Natural killer cell (primary cell): ENCODE data around the gene TMEM221. TPM values are rescaled to one million over a fixed set of nuclear protein-coding genes. Genes with fewer than 3 reads are reported as not detected.

Source experiments
- ATAC-seq, 3 donors: fragments of 150-1000 bp in 2 of 3; fragments of 200-7000 bp in 1 of 3; cut with Tn5 transposase; 1 replicate in 1 of 3; 2 replicates in 2 of 3; pipeline ENCODE4 v1.10.0; 2021; ENCODE audit warnings: mild to moderate bottlenecking in 2 of 3, moderate library complexity in 2 of 3
- DNase-seq, 2 donors: peaks; one replicate each; pipeline versions ENCODE4 v3.0.0 to v3.0.0-alpha.2; 2013 to 2021; ENCODE audit warnings: mixed read lengths in 1 of 2
- H3K27ac ChIP-seq: one replicate; pipeline ENCODE4 v1.5.1; 2013; ENCODE audit warnings: mild to moderate bottlenecking, low read length
- H3K27me3 ChIP-seq: one replicate; pipeline ENCODE4 v1.6.1; 2013; ENCODE audit warnings: low read length; ENCODE audit not compliant: control insufficient read depth, insufficient read depth
- H3K36me3 ChIP-seq: one replicate; pipeline ENCODE4 v1.6.1; 2013; ENCODE audit warnings: low read length; ENCODE audit not compliant: control insufficient read depth, insufficient read depth
- H3K4me1 ChIP-seq: one replicate; pipeline ENCODE4 v1.6.1; 2013; ENCODE audit warnings: low read length; ENCODE audit not compliant: control insufficient read depth, insufficient read depth
- H3K4me3 ChIP-seq: one replicate; pipeline ENCODE4 v1.5.1; 2013; ENCODE audit warnings: low read length
- H3K9me3 ChIP-seq: one replicate; pipeline ENCODE4 v1.6.1; 2013; ENCODE audit warnings: low read length; ENCODE audit not compliant: control insufficient read depth, insufficient read depth
- H3K27ac Mint-ChIP-seq, 2 donors: one replicate each; pipeline ENCODE4 v1.8.0; 2022; ENCODE audit warnings: mild to moderate bottlenecking in 2 of 2, mixed read lengths in 2 of 2, moderate library complexity in 1 of 2
- H3K27me3 Mint-ChIP-seq, 2 donors: one replicate each; pipeline ENCODE4 v1.8.0; 2022; ENCODE audit warnings: low read depth in 2 of 2, mixed read lengths in 2 of 2
- H3K36me3 Mint-ChIP-seq: one replicate; pipeline ENCODE4 v1.8.0; 2022; ENCODE audit warnings: mixed read lengths
- H3K4me1 Mint-ChIP-seq, 2 donors: one replicate each; pipeline ENCODE4 v1.8.0; 2022; ENCODE audit warnings: mixed read lengths in 2 of 2
- H3K4me3 Mint-ChIP-seq: one replicate; pipeline ENCODE4 v1.8.0; 2022; ENCODE audit warnings: mild to moderate bottlenecking, moderate library complexity, mixed read lengths
- H3K9me3 Mint-ChIP-seq, 2 donors: one replicate each; pipeline ENCODE4 v1.8.0; 2022; ENCODE audit warnings: mixed read lengths in 2 of 2
- CTCF ChIP-seq: fragments of 200-600 bp; IDR thresholded peaks from one replicate; pipeline ENCODE4 v1.8.0; 2022; ENCODE audit warnings: antibody characterized with exemption
- WGBS: methylation state at CpG from one replicate; pipeline ENCODE4 v1.1.7; 2013; ENCODE audit warnings: missing lambda C conversion rate; ENCODE audit not compliant: insufficient coverage; 5-methylcytosine and 5-hydroxymethylcytosine counted together
- intact Hi-C: fragments of 100-400 bp; cut with micrococcal nuclease; formaldehyde crosslinking; loops from one replicate; pipeline ENCODE4 v1.14.2; 2022
- total RNA-seq, 4 donors: library from RNA; stranded (reverse); fragments of 120-200 nt in 1 of 4; gene quantifications; one replicate each; pipeline versions ENCODE4 v1.2.3 to v1.2.4, GENCODE V29; 2013 to 2022

Gene TMEM221
- total RNA-seq, 3 donors from 2014 or later (not counting 1 experiment from before 2014, with no cell fraction given) = not detected

DNA sequence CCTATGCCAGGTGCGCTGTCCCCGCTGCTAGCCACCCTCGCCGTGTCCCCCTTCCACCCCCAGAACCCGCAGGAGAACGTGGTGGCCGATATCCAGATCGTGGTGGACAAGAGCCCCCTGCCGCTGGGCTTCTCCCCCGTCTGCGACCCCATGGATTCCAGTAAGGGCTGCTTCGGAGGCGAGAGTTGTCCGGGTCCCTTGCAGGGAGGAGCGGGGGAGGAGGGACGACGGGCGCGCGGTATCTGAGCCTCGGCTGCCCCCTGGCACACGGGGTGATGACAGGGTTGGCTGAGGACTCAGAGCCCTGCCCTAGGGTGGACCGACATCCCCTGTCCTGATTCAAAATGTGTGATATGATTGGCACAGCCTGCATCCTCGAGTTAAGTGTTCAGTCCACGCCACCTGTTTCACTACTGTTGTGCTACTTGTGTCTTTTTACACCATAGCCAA is 28.0 kb downstream of the TMEM221 start:
- Histone ChIP-seq H3K9me3 (no peaks in the 10 kb centered on the region), H3K4me1 (peaks cover 20% of the 10 kb centered on the region), H3K36me3 (no peaks in the 10 kb centered on the region), H3K4me3 (peak overlapping the region; percentile 77), H3K27ac (peak overlapping the region; percentile 13), H3K27me3 (no peaks in the 10 kb centered on the region)
- H3K4me3 Mint-ChIP-seq = peak overlapping the region; percentile 97
- H3K27ac Mint-ChIP-seq = peak overlapping the region in 1 of 2 donors; percentile 91
- H3K36me3 Mint-ChIP-seq = no peaks in the 10 kb centered on the region
- DNase-seq = peak in 1 of 2 donors; percentile 53
- intact Hi-C loops = no loop called here
- H3K9me3 Mint-ChIP-seq = no peaks in the 10 kb centered on the region
- peaks cover 8 to 26% of the 10 kb centered on the region in 2 donors for H3K4me1 Mint-ChIP-seq
- ATAC-seq = peak in 1 of 3 donors; percentile 21
- H3K27me3 Mint-ChIP-seq = no peaks in the 10 kb centered on the region
- 6% methylated on average over 25 of the region's 25 CpGs for WGBS
- TF ChIP-seq CTCF = no peak

GRCh38 chr19:17419621-17420474 is 28.6 kb downstream of the TMEM221 start, which contains the start of gene MVB12A:
Gene MVB12A, plus strand, starts transcription at chr19:17420047. Its CDS starts 89 bp downstream, at chr19:17420136.
- H3K36me3 ChIP-seq = no peaks in the 10 kb centered on the region
- peaks cover 18% of the 10 kb centered on the region for H3K4me1 ChIP-seq
- no peak for TF ChIP-seq CTCF
- H3K9me3 ChIP-seq = no peaks in the 10 kb centered on the region
- DNase-seq (peak; percentile 91 to 100), ATAC-seq (peak; percentile 97 to 99 (median 98))
- H3K4me3 ChIP-seq = peak within 1 kb of the TSS; percentile 77
- H3K27me3 Mint-ChIP-seq = no peaks in the 10 kb centered on the region
- peaks cover 8 to 22% of the 10 kb centered on the region in 2 donors for H3K4me1 Mint-ChIP-seq
- peak within 1 kb of the TSS; percentile 52 for H3K27ac ChIP-seq
- H3K4me3 Mint-ChIP-seq = peak within 1 kb of the TSS; percentile 97
- intact Hi-C loops = no loop called here
- no peaks in the 10 kb centered on the region for H3K27me3 ChIP-seq
- H3K27ac Mint-ChIP-seq = peak within 1 kb of the TSS; percentile 91 to 95
- H3K36me3 Mint-ChIP-seq = no peaks in the 10 kb centered on the region
- H3K9me3 Mint-ChIP-seq = no peaks in the 10 kb centered on the region
- WGBS = under 1% methylated on average over 85 of the region's 85 CpGs

- no peaks in the 10 kb centered on the region for H3K9me3 Mint-ChIP-seq
- H3K36me3 ChIP-seq = peaks cover 3% of the 10 kb centered on the region
- H3K4me3 Mint-ChIP-seq = peak overlapping the region; percentile 97
- ATAC-seq (no peak), DNase-seq (no peak)
- peak overlapping the region; percentile 52 for H3K27ac ChIP-seq
- no peaks in the 10 kb centered on the region for H3K36me3 Mint-ChIP-seq
- no peaks in the 10 kb centered on the region for H3K9me3 ChIP-seq
- 39% methylated on average over 7 of the region's 8 CpGs for WGBS
- H3K27me3 Mint-ChIP-seq = no peaks in the 10 kb centered on the region
- peak overlapping the region; percentile 77 for H3K4me3 ChIP-seq
- no peaks in the 10 kb centered on the region for H3K27me3 ChIP-seq
- peak overlapping the region; percentile 91 to 95 for H3K27ac Mint-ChIP-seq
- H3K4me1 Mint-ChIP-seq = peaks cover 8 to 17% of the 10 kb centered on the region in 2 donors
- intact Hi-C loops = no loop called here
- TF ChIP-seq CTCF = no peak
- peaks cover 16% of the 10 kb centered on the region for H3K4me1 ChIP-seq
These were observed 29.3 kb downstream of the TMEM221 start for GRCh38 chr19:17419154-17419620.
